GM19023 (cell line): ENCODE data around the gene MAB21L1.

Experiments used
- ATAC-seq: cut with Tn5 transposase; IDR thresholded peaks from one replicate; pipeline ENCODE4 v1.9.1; 2021; ENCODE audit warnings: mild to moderate bottlenecking, moderate library complexity; ENCODE audit not compliant: unreplicated experiment

The MAB21L1 gene

GRCh38 chr13:35480346-35480745, 3.9 kb upstream of the MAB21L1 start:
- no peak for ATAC-seq

- no peak for ATAC-seq
These were observed 3.2 kb upstream of the MAB21L1 start for GRCh38 chr13:35479706-35480105.

- no peak for ATAC-seq
These were observed 2.6 kb upstream of the MAB21L1 start for GRCh38 chr13:35479038-35479492.

GRCh38 chr13:35478271-35479037, 2.0 kb upstream of the MAB21L1 start:
- no peak for ATAC-seq

GRCh38 chr13:35477386-35477946, 977 bp upstream of the MAB21L1 start:
- ATAC-seq: no peak

GRCh38 chr13:35475212-35475959, 1.1 kb downstream of the MAB21L1 start:
- ATAC-seq: no peak

- no peak for ATAC-seq
These were observed 1.8 kb downstream of the MAB21L1 start for GRCh38 chr13:35474496-35475211.

- no peak for ATAC-seq
These were observed 2.7 kb downstream of the MAB21L1 start for GRCh38 chr13:35473802-35474201.

- no peak for ATAC-seq
These were observed 3.2 kb downstream of the MAB21L1 start for GRCh38 chr13:35473206-35473775.

- ATAC-seq: no peak
These were observed 4.1 kb downstream of the MAB21L1 start for GRCh38 chr13:35472323-35472881.

GRCh38 chr13:35471706-35472322, 4.7 kb downstream of the MAB21L1 start:
- ATAC-seq: no peak

- ATAC-seq: no peak
These were observed 5.5 kb downstream of the MAB21L1 start for GRCh38 chr13:35470671-35471661.

- no peak for ATAC-seq
These were observed 6.5 kb downstream of the MAB21L1 start for GRCh38 chr13:35469806-35470525.

GRCh38 chr13:35468195-35468594, 8.3 kb downstream of the MAB21L1 start:
- no peak for ATAC-seq

- ATAC-seq: no peak
These were observed 11.1 kb downstream of the MAB21L1 start for GRCh38 chr13:35465371-35465770.

GRCh38 chr13:35460061-35460460, 16.4 kb downstream of the MAB21L1 start:
- no peak for ATAC-seq

GRCh38 chr13:35457258-35457657, 19.2 kb downstream of the MAB21L1 start:
- no peak for ATAC-seq

- no peak for ATAC-seq
These were observed 21.5 kb downstream of the MAB21L1 start for GRCh38 chr13:35455022-35455421.
